K562 (cell line): ENCODE data around the gene KPTN. TPM values are rescaled to one million over a fixed set of nuclear protein-coding genes. Genes with fewer than 3 reads are reported as not detected.

Source experiments
- JUND ChIP-seq, 2 experiments: IDR thresholded peaks; 2 replicates in 1 of 2; 3 replicates in 1 of 2; pipeline ENCODE4 v1.6.1; 2011; ENCODE audit warnings: borderline replicate concordance in 2 of 2, low read depth in 2 of 2, low read length in 2 of 2, improper control_type of control experiment in 1 of 2, missing biosample characterization in 1 of 2, missing genetic modification characterization in 1 of 2, missing genetic modification reagents in 1 of 2
- MGA ChIP-seq: fragments of 450-650 bp; IDR thresholded peaks from 2 replicates; pipeline ENCODE4 v1.6.1; 2016; ENCODE audit warnings: mild to moderate bottlenecking, moderate library complexity
- NCOA6 ChIP-seq: fragments of 450-650 bp; IDR thresholded peaks from 2 replicates; pipeline ENCODE4 v1.6.1; 2017; ENCODE audit warnings: mild to moderate bottlenecking
- SMARCA4 ChIP-seq: fragments of 450-650 bp; IDR thresholded peaks from 2 replicates; pipeline ENCODE4 v1.6.1; 2016
- ZBTB12 ChIP-seq: fragments of 250-450 bp; sonication (Bioruptor Pico); IDR thresholded peaks from 2 replicates; pipeline ENCODE4 v1.4.0; 2020
- ZBTB2 ChIP-seq: fragments of 450-650 bp; IDR thresholded peaks from 2 replicates; pipeline ENCODE4 v1.6.1; 2016; ENCODE audit warnings: antibody characterized with exemption
- ZFP30 ChIP-seq: fragments of 250-450 bp; sonication (Bioruptor Pico); IDR thresholded peaks from 2 replicates; pipeline ENCODE4 v1.8.0; 2022; ENCODE audit warnings: moderate library complexity, mild to moderate bottlenecking, inconsistent platforms, borderline replicate concordance
- polyA plus RNA-seq, 8 experiments: library from polyadenylated mRNA; depleted of rRNA in 4 of 8; stranded (reverse) in 5 of 8; unstranded in 3 of 8; fragments of >200 nt; fragmentation: Nextera tagmentation in 2 of 8; fragmentation: Illumina TruSeq in 1 of 8; extraction: Ambion mirVana in 2 of 8; extraction: Trizol in 1 of 8; gene quantifications; 2 replicates each; pipeline versions ENCODE4 v1.2.1 to v1.2.3, GENCODE V29; 2011 to 2014; ENCODE audit warnings: inconsistent platforms in 1 of 8, missing spikeins in 1 of 8
- total RNA-seq, 7 experiments: library from RNA; depleted of rRNA in 6 of 7; stranded (reverse); fragments of >200 nt in 6 of 7; fragmentation: Illumina TruSeq in 2 of 7; extraction: Trizol in 2 of 7; gene quantifications; 2 replicates each; pipeline versions ENCODE4 v1.2.1 to v1.2.3, GENCODE V29; 2011 to 2021; ENCODE audit warnings: low replicate concordance in 1 of 7
- TF ChIP-seq, protein P1 (sequence below): sonication (generic); formaldehyde crosslinking; IDR thresholded peaks from 2 replicates; pipeline ENCODE4 v1.9.0; 2022; ENCODE audit warnings: mild to moderate bottlenecking, missing genetic modification reagents
- TF ChIP-seq, protein P2 (sequence below): fragments of 250-450 bp; sonication (Bioruptor Pico); IDR thresholded peaks from 2 replicates; pipeline ENCODE4 v1.8.0; 2021; ENCODE audit warnings: borderline replicate concordance, mild to moderate bottlenecking, moderate library complexity; ENCODE audit not compliant: poor library complexity, severe bottlenecking

KPTN gene
- total and polyA plus RNA-seq, 9 of the 15 experiments (the other 6 are each of a cell fraction or from before 2014, with no cell fraction given), result 0.56 to 18.2 (median 8.5) TPM

DNA sequence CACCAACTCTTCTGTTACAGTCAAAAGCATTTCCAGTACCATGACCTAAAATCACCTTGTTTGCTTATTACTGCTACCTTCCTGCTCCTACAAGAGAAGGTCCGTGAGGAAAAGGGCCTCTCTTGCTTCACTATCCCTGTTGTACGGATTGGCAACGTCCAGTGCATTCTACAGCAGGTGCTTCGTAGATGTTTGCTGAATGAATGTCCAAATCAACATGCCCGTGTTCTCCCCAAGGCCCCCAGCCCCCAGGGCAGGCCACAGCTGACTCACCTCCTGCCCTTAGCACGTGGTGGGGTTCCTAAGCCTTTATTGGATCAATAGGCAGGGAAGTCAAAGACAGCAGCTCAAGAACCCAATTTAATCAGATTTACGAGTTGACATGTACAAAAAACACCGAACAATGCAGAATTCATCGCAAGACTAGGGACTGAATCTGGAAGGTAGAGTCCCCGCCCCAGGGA, 36.4 kb upstream of the KPTN start (continued):
- TF ChIP-seq, protein P1, sequence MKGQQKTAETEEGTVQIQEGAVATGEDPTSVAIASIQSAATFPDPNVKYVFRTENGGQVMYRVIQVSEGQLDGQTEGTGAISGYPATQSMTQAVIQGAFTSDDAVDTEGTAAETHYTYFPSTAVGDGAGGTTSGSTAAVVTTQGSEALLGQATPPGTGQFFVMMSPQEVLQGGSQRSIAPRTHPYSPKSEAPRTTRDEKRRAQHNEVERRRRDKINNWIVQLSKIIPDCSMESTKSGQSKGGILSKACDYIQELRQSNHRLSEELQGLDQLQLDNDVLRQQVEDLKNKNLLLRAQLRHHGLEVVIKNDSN (CRISPR knock-in tag), result peak; percentile 53
- TF ChIP-seq, protein P2, sequence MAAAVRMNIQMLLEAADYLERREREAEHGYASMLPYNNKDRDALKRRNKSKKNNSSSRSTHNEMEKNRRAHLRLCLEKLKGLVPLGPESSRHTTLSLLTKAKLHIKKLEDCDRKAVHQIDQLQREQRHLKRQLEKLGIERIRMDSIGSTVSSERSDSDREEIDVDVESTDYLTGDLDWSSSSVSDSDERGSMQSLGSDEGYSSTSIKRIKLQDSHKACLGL, result no peak
- TF ChIP-seq JUND (IDR thresholded peaks at IDR 0.05; ENCODE audit: borderline replicate concordance, low read depth, low read length) (no peak), JUND (tag; IDR thresholded peaks at IDR 0.05; ENCODE audit: borderline replicate concordance, low read depth, low read length) (no peak), MGA (peak; percentile 47; the same call in 1 of the 2 replicates), ZBTB2 (no peak), SMARCA4 (no peak), ZFP30 (CRISPR knock-in tag) (no peak), NCOA6 (no peak), ZBTB12 (CRISPR knock-in tag) (no peak)
